ENCODE data around the gene LDHAL6B.

DNA sequence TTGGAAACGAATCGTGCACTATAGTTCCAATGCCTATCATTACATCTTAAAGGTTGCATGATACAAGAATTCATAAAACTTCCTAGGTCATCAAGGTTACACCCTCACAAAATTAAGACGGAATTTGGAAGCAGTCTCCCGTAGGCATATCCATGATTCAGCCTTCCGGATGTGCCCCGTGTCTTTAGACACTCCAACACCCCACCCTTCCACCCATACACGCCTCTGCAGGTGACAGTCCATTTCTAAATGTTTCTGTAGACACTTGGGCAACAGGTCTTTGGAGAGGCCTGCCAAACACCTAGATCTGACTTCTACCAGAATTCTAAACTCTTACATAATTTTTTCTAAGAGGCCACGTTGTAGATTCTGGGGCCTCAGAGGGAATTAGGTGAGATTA, 49.8 kb downstream of the LDHAL6B start:
- TF ChIP-seq POLR2A (IDR thresholded peaks at IDR 0.05) = no peak
- TF ChIP-seq, protein P1, sequence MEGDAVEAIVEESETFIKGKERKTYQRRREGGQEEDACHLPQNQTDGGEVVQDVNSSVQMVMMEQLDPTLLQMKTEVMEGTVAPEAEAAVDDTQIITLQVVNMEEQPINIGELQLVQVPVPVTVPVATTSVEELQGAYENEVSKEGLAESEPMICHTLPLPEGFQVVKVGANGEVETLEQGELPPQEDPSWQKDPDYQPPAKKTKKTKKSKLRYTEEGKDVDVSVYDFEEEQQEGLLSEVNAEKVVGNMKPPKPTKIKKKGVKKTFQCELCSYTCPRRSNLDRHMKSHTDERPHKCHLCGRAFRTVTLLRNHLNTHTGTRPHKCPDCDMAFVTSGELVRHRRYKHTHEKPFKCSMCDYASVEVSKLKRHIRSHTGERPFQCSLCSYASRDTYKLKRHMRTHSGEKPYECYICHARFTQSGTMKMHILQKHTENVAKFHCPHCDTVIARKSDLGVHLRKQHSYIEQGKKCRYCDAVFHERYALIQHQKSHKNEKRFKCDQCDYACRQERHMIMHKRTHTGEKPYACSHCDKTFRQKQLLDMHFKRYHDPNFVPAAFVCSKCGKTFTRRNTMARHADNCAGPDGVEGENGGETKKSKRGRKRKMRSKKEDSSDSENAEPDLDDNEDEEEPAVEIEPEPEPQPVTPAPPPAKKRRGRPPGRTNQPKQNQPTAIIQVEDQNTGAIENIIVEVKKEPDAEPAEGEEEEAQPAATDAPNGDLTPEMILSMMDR (IDR thresholded peaks at IDR 0.05) = no peak
